Stimulated activated memory B cell treated with anti-CD40 and anti-IgM and Interleukin-4, amounts not matched to agents 10 μg/mL and 1 μg/mL and 100 μg/mL, for 72 hours (primary cell): Measurements from ENCODE around the gene CAMK2B.
A peak's percentile ranks its signal among the peaks of the same experiment; 100 is the strongest.

Experiments
- ATAC-seq: fragments of 150-1000 bp; cut with Tn5 transposase; 2 replicates; pipeline ENCODE4 v1.10.0; 2021
- H3K27ac Mint-ChIP-seq: one replicate; pipeline ENCODE4 v1.8.0; 2022; ENCODE audit warnings: mild to moderate bottlenecking, mixed read lengths
- H3K27me3 Mint-ChIP-seq: one replicate; pipeline ENCODE4 v1.8.0; 2022; ENCODE audit warnings: mixed read lengths
- H3K36me3 Mint-ChIP-seq: one replicate; pipeline ENCODE4 v1.8.0; 2022; ENCODE audit warnings: mixed read lengths
- H3K4me1 Mint-ChIP-seq: one replicate; pipeline ENCODE4 v1.8.0; 2022; ENCODE audit warnings: mixed read lengths
- H3K4me3 Mint-ChIP-seq: one replicate; pipeline ENCODE4 v1.8.0; 2022; ENCODE audit warnings: mild to moderate bottlenecking, moderate library complexity, mixed read lengths
- H3K9me3 Mint-ChIP-seq: one replicate; pipeline ENCODE4 v1.8.0; 2022; ENCODE audit warnings: mixed read lengths

Gene CAMK2B

GRCh38 chr7:44256459-44256858 lies 68.9 kb downstream of the CAMK2B start:
- no peak for ATAC-seq
- no peaks in the 10 kb centered on the region for H3K36me3 Mint-ChIP-seq
- H3K27me3 Mint-ChIP-seq, result no peaks in the 10 kb centered on the region
- H3K27ac Mint-ChIP-seq, result peak overlapping the region; percentile 71
- H3K9me3 Mint-ChIP-seq, result peaks cover 4% of the 10 kb centered on the region
- H3K4me3 Mint-ChIP-seq, result no peak overlapping the region
- H3K4me1 Mint-ChIP-seq, result peaks cover 39% of the 10 kb centered on the region

GRCh38 chr7:44251881-44252280 lies 73.5 kb downstream of the CAMK2B start:
- Mint-ChIP-seq H3K36me3 (no peaks in the 10 kb centered on the region), H3K4me3 (no peak overlapping the region), H3K9me3 (peaks cover 4% of the 10 kb centered on the region), H3K4me1 (peaks cover 6% of the 10 kb centered on the region), H3K27ac (no peak overlapping the region), H3K27me3 (no peaks in the 10 kb centered on the region)
- ATAC-seq, result no peak

- Mint-ChIP-seq H3K27ac (no peak overlapping the region), H3K36me3 (no peaks in the 10 kb centered on the region), H3K4me3 (no peak overlapping the region), H3K4me1 (peaks cover 6% of the 10 kb centered on the region), H3K27me3 (no peaks in the 10 kb centered on the region), H3K9me3 (peaks cover 8% of the 10 kb centered on the region)
- no peak for ATAC-seq
Observed at GRCh38 chr7:44251269-44251668, 74.1 kb downstream of the CAMK2B start.

GRCh38 chr7:44249639-44250234 lies 75.7 kb downstream of the CAMK2B start:
- ATAC-seq, result no peak
- Mint-ChIP-seq H3K27me3 (no peaks in the 10 kb centered on the region), H3K36me3 (no peaks in the 10 kb centered on the region), H3K27ac (no peak overlapping the region), H3K4me3 (no peak overlapping the region), H3K4me1 (peaks cover 6% of the 10 kb centered on the region), H3K9me3 (peaks cover 8% of the 10 kb centered on the region)

- H3K4me1 Mint-ChIP-seq, result peaks cover 6% of the 10 kb centered on the region
- no peak for ATAC-seq
- H3K27ac Mint-ChIP-seq, result no peak overlapping the region
- no peaks in the 10 kb centered on the region for H3K36me3 Mint-ChIP-seq
- H3K4me3 Mint-ChIP-seq, result no peak overlapping the region
- no peaks in the 10 kb centered on the region for H3K27me3 Mint-ChIP-seq
- peaks cover 4% of the 10 kb centered on the region for H3K9me3 Mint-ChIP-seq
Observed at GRCh38 chr7:44247868-44248651, 77.3 kb downstream of the CAMK2B start.

GRCh38 chr7:44246396-44247113 lies 78.8 kb downstream of the CAMK2B start:
- ATAC-seq, result no peak
- H3K27ac Mint-ChIP-seq, result no peak overlapping the region
- no peaks in the 10 kb centered on the region for H3K27me3 Mint-ChIP-seq
- H3K4me3 Mint-ChIP-seq, result no peak overlapping the region
- H3K4me1 Mint-ChIP-seq, result peaks cover 8% of the 10 kb centered on the region
- H3K36me3 Mint-ChIP-seq, result no peaks in the 10 kb centered on the region
- peaks cover 4% of the 10 kb centered on the region for H3K9me3 Mint-ChIP-seq

- Mint-ChIP-seq H3K27ac (no peak overlapping the region), H3K4me1 (peaks cover 12% of the 10 kb centered on the region), H3K9me3 (peaks cover 4% of the 10 kb centered on the region), H3K4me3 (no peak overlapping the region), H3K27me3 (no peaks in the 10 kb centered on the region), H3K36me3 (no peaks in the 10 kb centered on the region)
- ATAC-seq, result peak; percentile 31
Observed at GRCh38 chr7:44244282-44244681, 81.1 kb downstream of the CAMK2B start.

GRCh38 chr7:44242091-44242490 lies 83.3 kb downstream of the CAMK2B start:
- Mint-ChIP-seq H3K4me1 (peaks cover 12% of the 10 kb centered on the region), H3K36me3 (no peaks in the 10 kb centered on the region), H3K27me3 (peaks cover 15% of the 10 kb centered on the region), H3K4me3 (no peak overlapping the region), H3K27ac (no peak overlapping the region), H3K9me3 (peaks cover 4% of the 10 kb centered on the region)
- ATAC-seq, result no peak

- peaks cover 15% of the 10 kb centered on the region for H3K27me3 Mint-ChIP-seq
- peak overlapping the region; percentile 31 for H3K27ac Mint-ChIP-seq
- peak overlapping the region; percentile 46 for H3K4me3 Mint-ChIP-seq
Observed at GRCh38 chr7:44240983-44241510, 84.3 kb downstream of the CAMK2B start.

GRCh38 chr7:44240376-44240775 lies 85.0 kb downstream of the CAMK2B start:
- Mint-ChIP-seq H3K4me3 (no peak overlapping the region), H3K9me3 (no peaks in the 10 kb centered on the region), H3K4me1 (peaks cover 16% of the 10 kb centered on the region), H3K36me3 (no peaks in the 10 kb centered on the region), H3K27ac (no peak overlapping the region), H3K27me3 (peaks cover 15% of the 10 kb centered on the region)
- ATAC-seq, result no peak

More at GRCh38 chr7:44240983-44241510, 84.3 kb downstream of the CAMK2B start:
- Mint-ChIP-seq H3K9me3 (no peaks in the 10 kb centered on the region), H3K4me1 (peaks cover 12% of the 10 kb centered on the region), H3K36me3 (no peaks in the 10 kb centered on the region)
- ATAC-seq, result peak; percentile 75

- no peaks in the 10 kb centered on the region for H3K9me3 Mint-ChIP-seq
- peaks cover 15% of the 10 kb centered on the region for H3K27me3 Mint-ChIP-seq
- ATAC-seq, result no peak
- H3K36me3 Mint-ChIP-seq, result no peaks in the 10 kb centered on the region
- peaks cover 18% of the 10 kb centered on the region for H3K4me1 Mint-ChIP-seq
- no peak overlapping the region for H3K27ac Mint-ChIP-seq
- no peak overlapping the region for H3K4me3 Mint-ChIP-seq
Observed at GRCh38 chr7:44239361-44239760, 86.0 kb downstream of the CAMK2B start.

GRCh38 chr7:44238116-44238695 lies 87.2 kb downstream of the CAMK2B start:
- no peak for ATAC-seq
- Mint-ChIP-seq H3K36me3 (no peaks in the 10 kb centered on the region), H3K4me3 (no peak overlapping the region), H3K27me3 (peaks cover 15% of the 10 kb centered on the region), H3K9me3 (no peaks in the 10 kb centered on the region), H3K4me1 (peaks cover 18% of the 10 kb centered on the region), H3K27ac (no peak overlapping the region)

GRCh38 chr7:44237696-44238095 lies 87.7 kb downstream of the CAMK2B start:
- H3K4me3 Mint-ChIP-seq, result no peak overlapping the region
- no peaks in the 10 kb centered on the region for H3K9me3 Mint-ChIP-seq
- ATAC-seq, result no peak
- peaks cover 18% of the 10 kb centered on the region for H3K4me1 Mint-ChIP-seq
- H3K27ac Mint-ChIP-seq, result no peak overlapping the region
- H3K27me3 Mint-ChIP-seq, result peaks cover 15% of the 10 kb centered on the region
- no peaks in the 10 kb centered on the region for H3K36me3 Mint-ChIP-seq

GRCh38 chr7:44236333-44236728 lies 89.1 kb downstream of the CAMK2B start:
- Mint-ChIP-seq H3K9me3 (no peaks in the 10 kb centered on the region), H3K4me3 (no peak overlapping the region), H3K4me1 (peaks cover 14% of the 10 kb centered on the region), H3K27ac (no peak overlapping the region), H3K27me3 (peaks cover 15% of the 10 kb centered on the region), H3K36me3 (no peaks in the 10 kb centered on the region)
- no peak for ATAC-seq
